Parathyroid adenoma (tissue), 2 donors: ENCODE results near the gene CCDC85C.

Experiments
- H2AFZ ChIP-seq: fragments of 300-600 bp; sonication (generic); one replicate; pipeline ENCODE4 v1.7.0; 2017; ENCODE audit warnings: antibody characterized with exemption, mild to moderate bottlenecking
- H3K27ac ChIP-seq: fragments of 300-600 bp; sonication (generic); one replicate; pipeline ENCODE4 v1.7.0; 2017
- H3K27me3 ChIP-seq: fragments of 300-600 bp; sonication (generic); one replicate; pipeline ENCODE4 v1.7.0; 2017; ENCODE audit warnings: low read length; ENCODE audit not compliant: control insufficient read depth, insufficient read depth
- H3K36me3 ChIP-seq: fragments of 300-600 bp; sonication (generic); one replicate; pipeline ENCODE4 v1.7.0; 2017; ENCODE audit warnings: low read length; ENCODE audit not compliant: control insufficient read depth, insufficient read depth
- H3K4me1 ChIP-seq: fragments of 300-600 bp; sonication (generic); one replicate; pipeline ENCODE4 v1.7.0; 2017; ENCODE audit warnings: control low read depth
- H3K4me2 ChIP-seq: fragments of 300-600 bp; sonication (generic); one replicate; pipeline ENCODE4 v1.7.0; 2017; ENCODE audit warnings: low read length
- H3K4me3 ChIP-seq: fragments of 300-600 bp; sonication (generic); one replicate; pipeline ENCODE4 v1.7.0; 2017; ENCODE audit warnings: low read depth, low read length
- H3K79me2 ChIP-seq: fragments of 300-600 bp; sonication (generic); one replicate; pipeline ENCODE4 v1.7.0; 2017; ENCODE audit warnings: control low read depth
- H3K9ac ChIP-seq: fragments of 300-600 bp; sonication (generic); one replicate; pipeline ENCODE4 v1.7.0; 2017; ENCODE audit warnings: mild to moderate bottlenecking
- H3K9me3 ChIP-seq: fragments of 300-600 bp; sonication (generic); one replicate; pipeline ENCODE4 v1.7.0; 2017; ENCODE audit warnings: low read length; ENCODE audit not compliant: control insufficient read depth
- CTCF ChIP-seq: fragments of 300-600 bp; sonication (generic); IDR thresholded peaks from one replicate; pipeline ENCODE4 v1.7.0; 2017; ENCODE audit warnings: antibody characterized with exemption, mild to moderate bottlenecking
- donor health status: primary hyperparathyroidism.

CCDC85C gene

GRCh38 chr14:99599393-99599792 lies 4.6 kb downstream of the CCDC85C start:
- no peak overlapping the region for H3K4me2 ChIP-seq
- H3K9me3 ChIP-seq, result no peaks in the 10 kb centered on the region
- no peak overlapping the region for H3K27ac ChIP-seq
- H3K27me3 ChIP-seq, result no peaks in the 10 kb centered on the region
- peaks cover 44% of the 10 kb centered on the region for H3K4me1 ChIP-seq
- H3K4me3 ChIP-seq, result no peak overlapping the region
- no peaks in the 10 kb centered on the region for H3K36me3 ChIP-seq
- H2AFZ ChIP-seq, result no peak overlapping the region
- no peak for TF ChIP-seq CTCF
- H3K9ac ChIP-seq, result no peak overlapping the region
- H3K79me2 ChIP-seq, result peaks cover 48% of the 10 kb centered on the region

DNA sequence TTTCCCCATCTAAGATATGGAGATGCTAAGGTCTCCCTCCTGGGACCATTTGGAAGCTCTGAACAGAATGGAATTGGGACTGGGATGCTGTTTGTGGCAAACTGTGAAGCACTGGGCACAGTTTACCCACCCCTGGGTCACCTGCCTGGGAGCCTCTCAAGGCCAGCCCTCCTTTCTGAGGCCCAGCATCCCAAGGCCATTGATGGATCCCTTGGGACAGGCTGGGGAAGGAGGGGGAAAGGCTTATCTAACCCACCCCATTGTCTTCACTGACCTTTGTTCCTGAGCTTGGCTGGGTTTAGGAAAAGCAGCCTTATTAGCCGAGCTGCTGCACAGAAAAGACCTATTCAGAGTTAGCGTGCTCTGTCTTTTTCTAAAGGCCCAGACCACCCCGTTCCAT lies 5.2 kb downstream of the CCDC85C start:
- TF ChIP-seq CTCF, result no peak
- Histone ChIP-seq H2AFZ (no peak overlapping the region), H3K4me1 (peaks cover 46% of the 10 kb centered on the region), H3K27me3 (no peaks in the 10 kb centered on the region), H3K9ac (no peak overlapping the region), H3K36me3 (no peaks in the 10 kb centered on the region), H3K4me3 (no peak overlapping the region), H3K4me2 (no peak overlapping the region), H3K9me3 (no peaks in the 10 kb centered on the region), H3K27ac (no peak overlapping the region), H3K79me2 (peaks cover 51% of the 10 kb centered on the region)

GRCh38 chr14:99597911-99598600 lies 6.0 kb downstream of the CCDC85C start:
- H3K27ac ChIP-seq, result no peak overlapping the region
- peaks cover 45% of the 10 kb centered on the region for H3K4me1 ChIP-seq
- peaks cover 51% of the 10 kb centered on the region for H3K79me2 ChIP-seq
- H3K9me3 ChIP-seq, result no peaks in the 10 kb centered on the region
- no peak overlapping the region for H3K9ac ChIP-seq
- H3K4me2 ChIP-seq, result no peak overlapping the region
- no peak overlapping the region for H3K4me3 ChIP-seq
- no peaks in the 10 kb centered on the region for H3K36me3 ChIP-seq
- no peak overlapping the region for H2AFZ ChIP-seq
- no peaks in the 10 kb centered on the region for H3K27me3 ChIP-seq
- no peak for TF ChIP-seq CTCF

- no peak overlapping the region for H3K9ac ChIP-seq
Measured at GRCh38 chr14:99596772-99597171, 7.2 kb downstream of the CCDC85C start.

More at GRCh38 chr14:99596772-99597171, 7.2 kb downstream of the CCDC85C start:
- TF ChIP-seq CTCF, result no peak
- Histone ChIP-seq H3K27me3 (no peaks in the 10 kb centered on the region), H3K27ac (peak overlapping the region; percentile 58), H3K4me2 (no peak overlapping the region), H3K36me3 (no peaks in the 10 kb centered on the region), H2AFZ (no peak overlapping the region), H3K79me2 (peaks cover 54% of the 10 kb centered on the region), H3K4me1 (peaks cover 35% of the 10 kb centered on the region), H3K9me3 (no peaks in the 10 kb centered on the region), H3K4me3 (no peak overlapping the region)
